OCI-LY7 (cell line): ENCODE data around the gene AARSD1.

ENCODE experiments used
- EZH2phosphoT487 ChIP-seq: fragments of 200-600 bp; sonication (generic); IDR thresholded peaks from 2 replicates; pipeline ENCODE4 v1.6.1; 2018; ENCODE audit warnings: low read depth, borderline replicate concordance, mild to moderate bottlenecking, mixed run types, antibody characterized with exemption, low read length, moderate library complexity, mixed read lengths
- TF ChIP-seq, protein P1 (sequence below): fragments of 200-600 bp; sonication (generic); conservative IDR thresholded peaks from 2 replicates; pipeline ENCODE4 v1.5.1; 2014; ENCODE audit warnings: mild to moderate bottlenecking, antibody characterized with exemption, low read length, moderate library complexity, mixed read lengths

DNA sequence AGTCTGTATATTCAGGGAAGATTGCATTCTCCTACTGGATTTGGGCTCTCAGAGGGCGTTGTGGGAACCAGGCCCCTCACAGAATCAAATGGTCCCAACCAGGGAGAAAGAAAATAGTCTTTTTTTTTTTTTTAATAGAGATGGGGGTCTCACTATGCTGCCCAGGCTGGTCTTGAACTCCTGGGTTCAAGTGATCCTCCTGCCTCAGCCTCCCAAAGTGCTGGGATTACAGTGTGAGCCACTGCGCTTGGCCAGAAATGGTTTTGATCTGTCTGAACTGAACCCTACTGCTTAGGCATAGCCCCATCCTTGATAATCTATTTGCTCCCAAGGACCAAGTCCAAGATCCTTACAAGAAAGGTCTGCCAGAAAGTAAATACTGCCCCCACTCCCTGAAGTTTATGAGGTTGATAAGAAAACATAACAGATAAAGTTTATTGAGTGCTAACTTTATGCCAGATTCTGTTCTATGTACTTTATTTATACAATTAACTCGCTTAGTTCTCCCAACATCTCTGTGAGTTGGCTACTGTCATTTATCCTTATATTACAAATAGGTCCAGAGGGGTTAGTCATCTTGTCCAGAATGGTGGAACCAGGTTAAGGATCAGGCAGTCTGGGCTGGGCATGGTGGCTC lies 50.2 kb downstream of the AARSD1 start:
- TF ChIP-seq, protein P1, sequence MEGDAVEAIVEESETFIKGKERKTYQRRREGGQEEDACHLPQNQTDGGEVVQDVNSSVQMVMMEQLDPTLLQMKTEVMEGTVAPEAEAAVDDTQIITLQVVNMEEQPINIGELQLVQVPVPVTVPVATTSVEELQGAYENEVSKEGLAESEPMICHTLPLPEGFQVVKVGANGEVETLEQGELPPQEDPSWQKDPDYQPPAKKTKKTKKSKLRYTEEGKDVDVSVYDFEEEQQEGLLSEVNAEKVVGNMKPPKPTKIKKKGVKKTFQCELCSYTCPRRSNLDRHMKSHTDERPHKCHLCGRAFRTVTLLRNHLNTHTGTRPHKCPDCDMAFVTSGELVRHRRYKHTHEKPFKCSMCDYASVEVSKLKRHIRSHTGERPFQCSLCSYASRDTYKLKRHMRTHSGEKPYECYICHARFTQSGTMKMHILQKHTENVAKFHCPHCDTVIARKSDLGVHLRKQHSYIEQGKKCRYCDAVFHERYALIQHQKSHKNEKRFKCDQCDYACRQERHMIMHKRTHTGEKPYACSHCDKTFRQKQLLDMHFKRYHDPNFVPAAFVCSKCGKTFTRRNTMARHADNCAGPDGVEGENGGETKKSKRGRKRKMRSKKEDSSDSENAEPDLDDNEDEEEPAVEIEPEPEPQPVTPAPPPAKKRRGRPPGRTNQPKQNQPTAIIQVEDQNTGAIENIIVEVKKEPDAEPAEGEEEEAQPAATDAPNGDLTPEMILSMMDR = no peak
- TF ChIP-seq EZH2phosphoT487 = no peak
